LNCAP (cell line): Measurements from ENCODE around the gene RBM18.

Experiments
- CTCF ChIP-seq: fragments of 450-650 bp; IDR thresholded peaks from 2 replicates; pipeline ENCODE4 v1.5.1; 2017; ENCODE audit warnings: mild to moderate bottlenecking

Gene RBM18

GRCh38 chr9:122294531-122294930 lies 29.9 kb upstream of the RBM18 start:
- TF ChIP-seq CTCF, result no peak

GRCh38 chr9:122291458-122291857 lies 26.8 kb upstream of the RBM18 start:
- TF ChIP-seq CTCF, result no peak

- TF ChIP-seq CTCF, result no peak
These were observed 22.6 kb upstream of the RBM18 start for GRCh38 chr9:122287214-122287720.

- no peak for TF ChIP-seq CTCF
These were observed 22.1 kb upstream of the RBM18 start for GRCh38 chr9:122286764-122287163.

DNA sequence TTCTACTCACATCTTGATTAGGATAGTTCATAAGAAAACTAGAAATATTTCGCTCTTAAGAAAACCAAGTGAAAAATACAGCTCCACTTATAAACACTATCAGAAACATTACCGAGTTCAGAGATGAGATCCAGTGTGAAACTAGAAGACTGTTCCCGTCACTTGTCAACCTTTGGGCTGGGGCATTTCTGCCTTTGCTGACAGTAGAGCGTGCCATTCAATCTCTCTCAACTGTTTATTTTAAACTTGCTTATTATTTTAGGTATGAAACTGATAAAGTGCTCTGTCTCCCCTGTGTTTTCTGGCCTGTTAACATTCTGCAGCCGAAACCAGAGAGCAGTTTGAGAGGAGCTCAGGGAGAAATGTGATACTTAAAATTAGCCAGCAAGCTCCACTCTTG lies 16.7 kb upstream of the RBM18 start:
- no peak for TF ChIP-seq CTCF

GRCh38 chr9:122277285-122277897 lies 12.8 kb upstream of the RBM18 start:
- no peak for TF ChIP-seq CTCF

DNA sequence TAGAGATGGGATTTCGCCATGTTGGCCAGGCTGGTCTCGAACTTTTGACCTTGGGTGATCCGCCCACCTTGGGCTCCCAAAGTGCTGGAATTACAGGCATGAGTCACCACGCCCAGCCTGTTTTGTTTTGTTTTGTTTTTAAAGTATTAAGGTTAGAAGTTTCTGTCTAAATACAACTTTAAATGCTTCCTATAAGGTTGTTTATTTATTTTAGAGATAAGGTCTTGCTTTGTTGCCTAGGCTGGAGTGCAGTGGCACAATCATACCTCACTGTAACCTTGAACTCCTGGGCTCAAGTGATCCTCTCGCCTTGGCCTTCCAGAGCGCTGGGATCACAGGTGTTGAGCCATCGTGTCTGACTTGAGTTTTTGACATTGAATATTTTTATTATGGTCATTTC lies 11.5 kb upstream of the RBM18 start:
- no peak for TF ChIP-seq CTCF

- TF ChIP-seq CTCF, result no peak
These were observed 9.4 kb upstream of the RBM18 start for GRCh38 chr9:122274055-122274454.
